ENCODE measurements around the gene VCAN. TPM values are rescaled to one million over a fixed set of nuclear protein-coding genes. Genes with fewer than 3 reads are reported as not detected.

VCAN gene
- total and polyA plus RNA-seq, 2 experiments from 2014 or later = 133 to 404 TPM

GRCh38 chr5:83543898-83544297, 72.4 kb downstream of the VCAN start:
- H2AFZ ChIP-seq = no peak overlapping the region
- H3F3A ChIP-seq (replicated peaks; ENCODE audit: low read depth) = no peaks in the 10 kb centered on the region
- Mint-ChIP-seq H3K4me3 (no peak overlapping the region), H3K27ac (no peak overlapping the region), H3K9me3 (no peaks in the 10 kb centered on the region), H3K36me3 (ENCODE audit: low read depth) (peaks cover 65% of the 10 kb centered on the region), H3K27me3 (ENCODE audit: insufficient read depth, low read depth, poor library complexity) (no peaks in the 10 kb centered on the region), H3K4me1 (no peaks in the 10 kb centered on the region; the same call in 2 of the 3 replicates)
- peaks cover 7% of the 10 kb centered on the region for H3K9me2 ChIP-seq (ENCODE audit: insufficient read depth)
- no peaks in the 10 kb centered on the region for H3K27me3 ChIP-seq (ENCODE audit: insufficient read depth)
- no peaks in the 10 kb centered on the region for H3K4me1 ChIP-seq (ENCODE audit: insufficient read depth)
- no peak for TF ChIP-seq CREB1 (CRISPR knock-in tag; IDR thresholded peaks at IDR 0.05; ENCODE audit: low read depth)
- no peak for TF ChIP-seq REST (IDR thresholded peaks at IDR 0.05; ENCODE audit: unreplicated experiment)
- no peak for TF ChIP-seq POLR2AphosphoS5 (IDR thresholded peaks at IDR 0.05; ENCODE audit: low read depth)
- no peak for TF ChIP-seq STAT1 (IDR thresholded peaks at IDR 0.05; ENCODE audit: unreplicated experiment)
- TF ChIP-seq, protein P1, sequence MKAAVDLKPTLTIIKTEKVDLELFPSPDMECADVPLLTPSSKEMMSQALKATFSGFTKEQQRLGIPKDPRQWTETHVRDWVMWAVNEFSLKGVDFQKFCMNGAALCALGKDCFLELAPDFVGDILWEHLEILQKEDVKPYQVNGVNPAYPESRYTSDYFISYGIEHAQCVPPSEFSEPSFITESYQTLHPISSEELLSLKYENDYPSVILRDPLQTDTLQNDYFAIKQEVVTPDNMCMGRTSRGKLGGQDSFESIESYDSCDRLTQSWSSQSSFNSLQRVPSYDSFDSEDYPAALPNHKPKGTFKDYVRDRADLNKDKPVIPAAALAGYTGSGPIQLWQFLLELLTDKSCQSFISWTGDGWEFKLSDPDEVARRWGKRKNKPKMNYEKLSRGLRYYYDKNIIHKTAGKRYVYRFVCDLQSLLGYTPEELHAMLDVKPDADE (IDR thresholded peaks at IDR 0.05) = no peak
- TF ChIP-seq ZNF331 (CRISPR knock-in tag; IDR thresholded peaks at IDR 0.05; ENCODE audit: low read depth) = no peak
- no peak for TF ChIP-seq EZH2phosphoT487 (IDR thresholded peaks at IDR 0.05; ENCODE audit: unreplicated experiment)
- TF ChIP-seq NANOG (IDR thresholded peaks at IDR 0.05; ENCODE audit: borderline replicate concordance) = no peak
- no peak for TF ChIP-seq EZH2 (IDR thresholded peaks at IDR 0.05; ENCODE audit: low read depth, unreplicated experiment)
- no peak for TF ChIP-seq ZNF462 (CRISPR knock-in tag; IDR thresholded peaks at IDR 0.05)
- TF ChIP-seq JUNB (IDR thresholded peaks at IDR 0.05; ENCODE audit: unreplicated experiment) = no peak
- TF ChIP-seq, protein P2, sequence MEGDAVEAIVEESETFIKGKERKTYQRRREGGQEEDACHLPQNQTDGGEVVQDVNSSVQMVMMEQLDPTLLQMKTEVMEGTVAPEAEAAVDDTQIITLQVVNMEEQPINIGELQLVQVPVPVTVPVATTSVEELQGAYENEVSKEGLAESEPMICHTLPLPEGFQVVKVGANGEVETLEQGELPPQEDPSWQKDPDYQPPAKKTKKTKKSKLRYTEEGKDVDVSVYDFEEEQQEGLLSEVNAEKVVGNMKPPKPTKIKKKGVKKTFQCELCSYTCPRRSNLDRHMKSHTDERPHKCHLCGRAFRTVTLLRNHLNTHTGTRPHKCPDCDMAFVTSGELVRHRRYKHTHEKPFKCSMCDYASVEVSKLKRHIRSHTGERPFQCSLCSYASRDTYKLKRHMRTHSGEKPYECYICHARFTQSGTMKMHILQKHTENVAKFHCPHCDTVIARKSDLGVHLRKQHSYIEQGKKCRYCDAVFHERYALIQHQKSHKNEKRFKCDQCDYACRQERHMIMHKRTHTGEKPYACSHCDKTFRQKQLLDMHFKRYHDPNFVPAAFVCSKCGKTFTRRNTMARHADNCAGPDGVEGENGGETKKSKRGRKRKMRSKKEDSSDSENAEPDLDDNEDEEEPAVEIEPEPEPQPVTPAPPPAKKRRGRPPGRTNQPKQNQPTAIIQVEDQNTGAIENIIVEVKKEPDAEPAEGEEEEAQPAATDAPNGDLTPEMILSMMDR (conservative IDR thresholded peaks at IDR 0.05; ENCODE audit: low read depth in 2 of 2) = no peak
- no peak for TF ChIP-seq ZNF114 (CRISPR knock-in tag; IDR thresholded peaks at IDR 0.05)
- DNase-seq (ENCODE audit: low spot score) (no peak), ATAC-seq (no peak)
- peaks cover 52% of the 10 kb centered on the region for H3K36me3 ChIP-seq (ENCODE audit: insufficient read depth)
- peaks cover 17% of the 10 kb centered on the region; the same call in 1 of the 2 replicates for H3K79me2 ChIP-seq (replicated peaks; ENCODE audit: insufficient read depth)
- H3K4me2 ChIP-seq = no peak overlapping the region
- no peak overlapping the region for H3K27ac ChIP-seq (ENCODE audit: low read depth)
- no peak overlapping the region for H3K4me3 ChIP-seq
- 0 out of 2 replicates have a peak, but pooled peaks cover 3% of the 10 kb centered on the region for H4K20me1 ChIP-seq (replicated peaks; ENCODE audit: insufficient read depth)

All from GM23338 (cell line).